ENCODE data around the gene NME4.

The NME4 gene

DNA sequence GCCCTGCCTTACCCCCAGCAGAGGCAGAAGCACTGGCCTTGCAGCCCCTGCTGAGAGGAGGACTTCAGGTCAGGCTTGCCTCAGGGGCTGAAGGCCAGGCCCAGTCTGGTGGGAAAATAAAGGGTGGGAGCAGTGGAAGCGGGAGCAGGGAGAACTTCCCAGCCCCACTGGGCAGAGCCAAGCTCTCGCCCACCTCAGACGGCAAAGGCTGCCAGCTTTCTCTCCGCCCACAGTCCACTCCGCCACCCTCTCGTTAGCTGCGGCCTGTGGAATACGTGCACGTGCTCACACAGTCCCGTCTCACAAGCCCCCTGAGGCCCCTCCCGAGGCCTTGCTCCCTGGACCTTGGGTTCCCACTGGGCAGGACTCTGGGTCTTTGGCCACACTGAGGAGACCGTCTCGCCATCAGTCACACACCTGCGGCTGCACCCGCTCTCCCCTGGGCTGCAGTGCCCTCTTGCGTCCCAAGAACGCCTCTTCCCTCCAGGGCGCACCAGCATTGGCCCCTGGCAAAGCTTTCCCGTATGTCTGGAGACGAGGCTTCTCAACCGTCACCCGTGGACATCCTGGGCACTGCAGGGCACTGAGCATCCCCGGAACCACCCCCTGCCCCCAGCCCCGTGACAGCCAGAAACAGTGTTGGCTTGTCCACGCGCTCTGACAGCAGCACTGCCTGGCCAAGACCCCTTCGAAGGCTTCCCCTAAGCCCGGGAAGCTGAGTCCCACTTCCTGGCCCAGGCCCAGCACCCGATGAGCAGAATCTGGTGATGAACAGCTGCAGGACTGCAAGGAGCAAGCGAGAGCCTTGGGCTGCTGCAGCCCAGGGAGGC lies 34.9 kb upstream of the NME4 start (continued):
- TF ChIP-seq ZNF776 (tag by site-specific recombination; IDR thresholded peaks at IDR 0.05; ENCODE audit: borderline replicate concordance) (no peak), ZSCAN23 (tag by site-specific recombination; IDR thresholded peaks at IDR 0.05) (no peak), ZNF660 (tag by site-specific recombination; IDR thresholded peaks at IDR 0.05) (no peak), HOXC10 (CRISPR knock-in tag; IDR thresholded peaks at IDR 0.05) (no peak), MZF1 (tag by site-specific recombination; IDR thresholded peaks at IDR 0.05; ENCODE audit: borderline replicate concordance) (no peak), ZNF223 (tag by site-specific recombination; IDR thresholded peaks at IDR 0.05) (no peak), ZNF76 (tag by site-specific recombination; IDR thresholded peaks at IDR 0.05; ENCODE audit: borderline replicate concordance, low read depth) (no peak), REST (tag by site-specific recombination; IDR thresholded peaks at IDR 0.05) (no peak), ZNF184 (tag by site-specific recombination; IDR thresholded peaks at IDR 0.05) (no peak), ZNF701 (tag by site-specific recombination; IDR thresholded peaks at IDR 0.05) (no peak), ZNF24 (tag by site-specific recombination; IDR thresholded peaks at IDR 0.05) (no peak; the same call in 1 of the 2 replicates), ZNF2 (tag by site-specific recombination; IDR thresholded peaks at IDR 0.05) (0 out of 2 replicates have a peak, but pooled peaks have one; percentile 37), KLF1 (tag by site-specific recombination; IDR thresholded peaks at IDR 0.05) (no peak), YY1 (tag by site-specific recombination; IDR thresholded peaks at IDR 0.05) (no peak), ZNF670 (tag by site-specific recombination; IDR thresholded peaks at IDR 0.05; ENCODE audit: low read depth) (no peak), YY2 (tag by site-specific recombination; IDR thresholded peaks at IDR 0.05) (no peak), ZNF132 (tag by site-specific recombination; IDR thresholded peaks at IDR 0.05; ENCODE audit: borderline replicate concordance) (no peak), ZNF169 (tag by site-specific recombination; IDR thresholded peaks at IDR 0.05) (no peak), ZNF549 (tag by site-specific recombination; IDR thresholded peaks at IDR 0.05) (no peak), ZNF274 (IDR thresholded peaks at IDR 0.05; ENCODE audit: low read length) (no peak), ZNF274 (tag by site-specific recombination; IDR thresholded peaks at IDR 0.05; ENCODE audit: borderline replicate concordance) (no peak), GLIS1 (tag by site-specific recombination; IDR thresholded peaks at IDR 0.05) (peak; percentile 10; the same call in 1 of the 2 replicates), ZNF350 (tag by site-specific recombination; IDR thresholded peaks at IDR 0.05) (no peak), KLF9 (tag by site-specific recombination; IDR thresholded peaks at IDR 0.05; ENCODE audit: low read depth) (no peak), ZNF571 (tag by site-specific recombination; IDR thresholded peaks at IDR 0.05) (no peak), AEBP2 (tag by site-specific recombination; IDR thresholded peaks at IDR 0.05; ENCODE audit: borderline replicate concordance) (no peak), ZNF426 (tag by site-specific recombination; IDR thresholded peaks at IDR 0.05) (no peak), ZEB2 (tag by site-specific recombination; IDR thresholded peaks at IDR 0.05) (0 out of 2 replicates have a peak, but pooled peaks have one; percentile 55), ZNF18 (tag by site-specific recombination; IDR thresholded peaks at IDR 0.05) (no peak), ZBTB8A (tag by site-specific recombination; IDR thresholded peaks at IDR 0.05) (peak; percentile 70)
- TF ChIP-seq, protein P1, sequence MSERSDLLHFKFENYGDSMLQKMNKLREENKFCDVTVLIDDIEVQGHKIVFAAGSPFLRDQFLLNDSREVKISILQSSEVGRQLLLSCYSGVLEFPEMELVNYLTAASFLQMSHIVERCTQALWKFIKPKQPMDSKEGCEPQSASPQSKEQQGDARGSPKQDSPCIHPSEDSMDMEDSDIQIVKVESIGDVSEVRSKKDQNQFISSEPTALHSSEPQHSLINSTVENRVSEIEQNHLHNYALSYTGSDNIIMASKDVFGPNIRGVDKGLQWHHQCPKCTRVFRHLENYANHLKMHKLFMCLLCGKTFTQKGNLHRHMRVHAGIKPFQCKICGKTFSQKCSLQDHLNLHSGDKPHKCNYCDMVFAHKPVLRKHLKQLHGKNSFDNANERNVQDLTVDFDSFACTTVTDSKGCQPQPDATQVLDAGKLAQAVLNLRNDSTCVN (tag by site-specific recombination; optimal IDR thresholded peaks at IDR 0.05) = peak; percentile 26
- TF ChIP-seq, protein P2, sequence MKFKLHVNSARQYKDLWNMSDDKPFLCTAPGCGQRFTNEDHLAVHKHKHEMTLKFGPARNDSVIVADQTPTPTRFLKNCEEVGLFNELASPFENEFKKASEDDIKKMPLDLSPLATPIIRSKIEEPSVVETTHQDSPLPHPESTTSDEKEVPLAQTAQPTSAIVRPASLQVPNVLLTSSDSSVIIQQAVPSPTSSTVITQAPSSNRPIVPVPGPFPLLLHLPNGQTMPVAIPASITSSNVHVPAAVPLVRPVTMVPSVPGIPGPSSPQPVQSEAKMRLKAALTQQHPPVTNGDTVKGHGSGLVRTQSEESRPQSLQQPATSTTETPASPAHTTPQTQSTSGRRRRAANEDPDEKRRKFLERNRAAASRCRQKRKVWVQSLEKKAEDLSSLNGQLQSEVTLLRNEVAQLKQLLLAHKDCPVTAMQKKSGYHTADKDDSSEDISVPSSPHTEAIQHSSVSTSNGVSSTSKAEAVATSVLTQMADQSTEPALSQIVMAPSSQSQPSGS (tag by site-specific recombination; IDR thresholded peaks at IDR 0.05; ENCODE audit: low read depth) = no peak
